HepG2 (cell line): ENCODE results near the gene ZDHHC18. TPM values are rescaled to one million over a fixed set of nuclear protein-coding genes. Genes with fewer than 3 reads are reported as not detected.

Experiments
- BORCS8-MEF2B ChIP-seq: sonication (generic); formaldehyde crosslinking; IDR thresholded peaks from 2 replicates; pipeline ENCODE4 v1.8.0; 2022; ENCODE audit warnings: mild to moderate bottlenecking, missing genetic modification reagents
- CBX2 ChIP-seq, 2 experiments: fragments of 200-600 bp in 1 of 2; sonication (generic); formaldehyde crosslinking in 1 of 2; IDR thresholded peaks; 2 replicates each; pipeline versions ENCODE4 v1.7.0 to v1.8.1; 2018 to 2022; ENCODE audit warnings: low read depth in 2 of 2, low read length in 1 of 2, mild to moderate bottlenecking in 1 of 2, missing genetic modification reagents in 1 of 2
- CHD2 ChIP-seq: IDR thresholded peaks from 2 replicates; pipeline ENCODE4 v1.6.1; 2011; ENCODE audit warnings: low read depth, low read length, improper control_type of control experiment
- FOXJ3 ChIP-seq: sonication (generic); formaldehyde crosslinking; IDR thresholded peaks from 2 replicates; pipeline ENCODE4 v1.4.0; 2020; ENCODE audit warnings: missing genetic modification reagents, mild to moderate bottlenecking, borderline replicate concordance
- GMEB2 ChIP-seq: IDR thresholded peaks from 2 replicates; pipeline ENCODE4 v1.6.1; 2016; ENCODE audit warnings: missing biosample characterization, missing genetic modification reagents, low read depth
- GPN1 ChIP-seq: sonication (generic); formaldehyde crosslinking; IDR thresholded peaks from 2 replicates; pipeline ENCODE4 v1.5.1; 2020; ENCODE audit warnings: missing genetic modification reagents, borderline replicate concordance
- HHEX ChIP-seq: IDR thresholded peaks from 2 replicates; pipeline ENCODE4 v1.6.1; 2016; ENCODE audit warnings: control low read depth
- HMGA1 ChIP-seq: sonication (generic); formaldehyde crosslinking; conservative IDR thresholded peaks from 2 replicates; pipeline ENCODE4 v1.4.0; 2020; ENCODE audit warnings: missing genetic modification reagents
- MTF2 ChIP-seq: sonication (generic); formaldehyde crosslinking; IDR thresholded peaks from 2 replicates; pipeline ENCODE4 v1.5.0; 2020; ENCODE audit warnings: missing genetic modification reagents, borderline replicate concordance
- NBN ChIP-seq: fragments of 450-650 bp; conservative IDR thresholded peaks from 2 replicates; pipeline ENCODE4 v1.6.1; 2017
- NFYC ChIP-seq: IDR thresholded peaks from 2 replicates; pipeline ENCODE4 v1.6.1; 2016; ENCODE audit warnings: missing genetic modification reagents, missing compliant biosample characterization
- NONO ChIP-seq, 2 experiments: fragments of 450-650 bp in 1 of 2; sonication (generic) in 1 of 2; formaldehyde crosslinking in 1 of 2; IDR thresholded peaks in 1 of 2; conservative IDR thresholded peaks in 1 of 2; 2 replicates each; pipeline versions ENCODE4 v1.6.1 to v1.8.0; 2017 to 2022; ENCODE audit warnings: mild to moderate bottlenecking in 1 of 2, missing genetic modification reagents in 1 of 2, moderate library complexity in 1 of 2
- NPAS2 ChIP-seq: sonication (generic); formaldehyde crosslinking; IDR thresholded peaks from 2 replicates; pipeline ENCODE4 v1.8.0; 2022; ENCODE audit warnings: mild to moderate bottlenecking, missing genetic modification reagents, borderline replicate concordance
- PHF21A ChIP-seq: sonication (generic); formaldehyde crosslinking; IDR thresholded peaks from 2 replicates; pipeline ENCODE4 v1.5.0; 2020; ENCODE audit warnings: mild to moderate bottlenecking, missing genetic modification reagents
- RAD51 ChIP-seq: fragments of 450-650 bp; IDR thresholded peaks from 2 replicates; pipeline ENCODE4 v1.6.1; 2016; ENCODE audit warnings: borderline replicate concordance
- RBFOX2 ChIP-seq: fragments of 200-400 bp; formaldehyde crosslinking; IDR thresholded peaks from 2 replicates; pipeline ENCODE4 v1.6.1; 2017; ENCODE audit warnings: low read depth, mild to moderate bottlenecking, low read length
- TERF1 ChIP-seq: sonication (generic); formaldehyde crosslinking; IDR thresholded peaks from 2 replicates; pipeline ENCODE4 v1.8.0; 2022; ENCODE audit warnings: mild to moderate bottlenecking, missing genetic modification reagents, moderate library complexity
- ZBTB20 ChIP-seq: sonication (generic); formaldehyde crosslinking; IDR thresholded peaks from 2 replicates; pipeline ENCODE4 v1.8.1; 2023; ENCODE audit warnings: missing genetic modification reagents, low read depth, mild to moderate bottlenecking, borderline replicate concordance
- ZFP37 ChIP-seq: sonication (generic); formaldehyde crosslinking; IDR thresholded peaks from 2 replicates; pipeline ENCODE4 v1.4.0; 2020; ENCODE audit warnings: missing genetic modification reagents, borderline replicate concordance
- ZNF24 ChIP-seq: fragments of 450-650 bp; IDR thresholded peaks from 2 replicates; pipeline ENCODE4 v1.6.1; 2017; ENCODE audit warnings: antibody characterized with exemption, mild to moderate bottlenecking
- ZNF329 ChIP-seq: sonication (generic); formaldehyde crosslinking; IDR thresholded peaks from 2 replicates; pipeline ENCODE4 v1.9.0; 2021; ENCODE audit warnings: low read depth, mild to moderate bottlenecking, missing genetic modification reagents
- ZNF530 ChIP-seq: sonication (generic); formaldehyde crosslinking; IDR thresholded peaks from 2 replicates; pipeline ENCODE4 v1.5.0; 2020; ENCODE audit warnings: low read depth, mild to moderate bottlenecking, missing genetic modification reagents
- ZNF703 ChIP-seq: sonication (generic); formaldehyde crosslinking; IDR thresholded peaks from 2 replicates; pipeline ENCODE4 v1.5.1; 2020; ENCODE audit warnings: missing genetic modification reagents, mild to moderate bottlenecking, moderate library complexity, borderline replicate concordance
- ZSCAN22 ChIP-seq: sonication (generic); formaldehyde crosslinking; IDR thresholded peaks from 2 replicates; pipeline ENCODE4 v1.4.0; 2020; ENCODE audit warnings: mild to moderate bottlenecking, missing genetic modification reagents
- ZSCAN29 ChIP-seq: sonication (generic); formaldehyde crosslinking; conservative IDR thresholded peaks from 2 replicates; pipeline ENCODE4 v1.4.0; 2020; ENCODE audit warnings: mild to moderate bottlenecking, missing genetic modification reagents
- polyA plus RNA-seq, 8 experiments: library from polyadenylated mRNA; depleted of rRNA in 3 of 8; stranded (reverse) in 7 of 8; unstranded in 1 of 8; fragments of >200 nt; fragmentation: Illumina TruSeq in 4 of 8; extraction: Trizol in 4 of 8; gene quantifications; 2 replicates each; pipeline versions ENCODE4 v1.2.1 to v1.2.3, GENCODE V29; 2011 to 2016; ENCODE audit warnings: low read depth in 4 of 8, missing spikeins in 1 of 8, mixed read lengths in 1 of 8; ENCODE audit not compliant: insufficient read depth in 1 of 8
- total RNA-seq, 5 experiments: library from RNA; depleted of rRNA; stranded (reverse); fragments of >200 nt; fragmentation: Illumina TruSeq; extraction: Trizol; gene quantifications; 2 replicates each; pipeline ENCODE4 v1.2.3, GENCODE V29; 2016; ENCODE audit warnings: low read depth in 1 of 5
- TF ChIP-seq, protein P1 (sequence below): fragments of 450-650 bp; IDR thresholded peaks from 2 replicates; pipeline ENCODE4 v1.6.1; 2017; ENCODE audit warnings: mild to moderate bottlenecking

Gene ZDHHC18
- total and polyA plus RNA-seq, 2 of the 13 experiments (the other 11 are each of a cell fraction or from before 2014, with no cell fraction given), result 13.2 to 35.3 TPM

DNA sequence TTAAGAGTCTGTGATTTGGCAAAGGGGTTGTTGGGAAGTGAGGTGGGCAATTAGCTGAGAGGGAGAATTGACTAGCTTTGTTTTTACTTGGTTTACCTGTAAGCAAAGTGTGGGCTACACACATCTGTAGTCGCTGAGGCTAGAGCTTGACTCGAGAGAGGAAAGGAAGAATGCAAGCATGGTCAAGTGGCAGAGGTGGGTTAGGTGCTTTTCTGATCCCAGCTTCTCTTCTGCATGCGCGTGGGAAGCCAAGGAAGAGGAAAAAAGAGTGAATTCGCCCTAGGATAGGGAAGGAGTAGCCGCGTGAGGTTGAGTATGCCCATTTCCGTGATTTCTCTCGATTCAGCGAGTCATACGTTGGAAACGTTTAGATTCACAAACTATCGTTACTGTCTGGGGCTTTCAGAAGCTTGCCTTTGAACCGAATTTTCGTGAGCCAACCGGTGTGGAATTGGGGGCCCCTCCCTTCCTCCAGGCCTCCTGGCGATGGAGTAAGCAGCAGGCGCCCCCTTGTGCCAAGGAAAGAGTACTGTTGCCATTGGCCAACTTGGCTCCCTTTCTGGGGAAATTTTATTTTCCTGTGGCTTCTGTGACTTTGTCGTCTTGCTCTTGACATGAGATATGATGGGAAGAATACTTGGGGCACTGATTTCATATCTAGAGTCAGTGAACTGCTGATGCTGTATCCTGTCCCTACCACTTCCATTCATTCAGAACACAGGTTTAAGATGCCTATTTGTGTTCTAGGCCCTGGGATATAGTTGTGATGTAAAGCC lies 37.5 kb upstream of the ZDHHC18 start (continued):
- TF ChIP-seq CBX2 (IDR thresholded peaks at IDR 0.05; ENCODE audit: low read depth, low read length) (no peak), CBX2 (CRISPR knock-in tag; IDR thresholded peaks at IDR 0.05; ENCODE audit: low read depth) (no peak), TERF1 (no peak), ZSCAN22 (no peak), ZNF703 (CRISPR knock-in tag) (no peak), NBN (no peak), CHD2 (no peak), MTF2 (CRISPR knock-in tag) (no peak), RBFOX2 (no peak), BORCS8-MEF2B (no peak), ZFP37 (CRISPR knock-in tag) (no peak), ZNF24 (no peak), PHF21A (CRISPR knock-in tag) (no peak; the same call in 1 of the 2 replicates), GMEB2 (CRISPR knock-in tag) (no peak), RAD51 (no peak), ZBTB20 (CRISPR knock-in tag) (no peak), NPAS2 (CRISPR knock-in tag) (no peak), NONO (IDR thresholded peaks at IDR 0.05) (no peak), NONO (CRISPR knock-in tag; conservative IDR thresholded peaks at IDR 0.05) (no peak), NFYC (CRISPR knock-in tag) (no peak), HHEX (no peak), FOXJ3 (CRISPR knock-in tag) (no peak), ZNF530 (CRISPR knock-in tag) (no peak), GPN1 (CRISPR knock-in tag) (no peak), ZSCAN29 (CRISPR knock-in tag) (0 out of 2 replicates have a peak, but pooled peaks have one; percentile 32), ZNF329 (CRISPR knock-in tag) (no peak), HMGA1 (no peak)
- TF ChIP-seq, protein P1, sequence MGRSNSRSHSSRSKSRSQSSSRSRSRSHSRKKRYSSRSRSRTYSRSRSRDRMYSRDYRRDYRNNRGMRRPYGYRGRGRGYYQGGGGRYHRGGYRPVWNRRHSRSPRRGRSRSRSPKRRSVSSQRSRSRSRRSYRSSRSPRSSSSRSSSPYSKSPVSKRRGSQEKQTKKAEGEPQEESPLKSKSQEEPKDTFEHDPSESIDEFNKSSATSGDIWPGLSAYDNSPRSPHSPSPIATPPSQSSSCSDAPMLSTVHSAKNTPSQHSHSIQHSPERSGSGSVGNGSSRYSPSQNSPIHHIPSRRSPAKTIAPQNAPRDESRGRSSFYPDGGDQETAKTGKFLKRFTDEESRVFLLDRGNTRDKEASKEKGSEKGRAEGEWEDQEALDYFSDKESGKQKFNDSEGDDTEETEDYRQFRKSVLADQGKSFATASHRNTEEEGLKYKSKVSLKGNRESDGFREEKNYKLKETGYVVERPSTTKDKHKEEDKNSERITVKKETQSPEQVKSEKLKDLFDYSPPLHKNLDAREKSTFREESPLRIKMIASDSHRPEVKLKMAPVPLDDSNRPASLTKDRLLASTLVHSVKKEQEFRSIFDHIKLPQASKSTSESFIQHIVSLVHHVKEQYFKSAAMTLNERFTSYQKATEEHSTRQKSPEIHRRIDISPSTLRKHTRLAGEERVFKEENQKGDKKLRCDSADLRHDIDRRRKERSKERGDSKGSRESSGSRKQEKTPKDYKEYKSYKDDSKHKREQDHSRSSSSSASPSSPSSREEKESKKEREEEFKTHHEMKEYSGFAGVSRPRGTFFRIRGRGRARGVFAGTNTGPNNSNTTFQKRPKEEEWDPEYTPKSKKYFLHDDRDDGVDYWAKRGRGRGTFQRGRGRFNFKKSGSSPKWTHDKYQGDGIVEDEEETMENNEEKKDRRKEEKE, result no peak
